ENCODE measurements around the gene TMEM81. TPM values are rescaled to one million over a fixed set of nuclear protein-coding genes. Genes with fewer than 3 reads are reported as not detected.

TMEM81 gene
- total RNA-seq, 1 donor from 2014 or later = 3.3 TPM

DNA sequence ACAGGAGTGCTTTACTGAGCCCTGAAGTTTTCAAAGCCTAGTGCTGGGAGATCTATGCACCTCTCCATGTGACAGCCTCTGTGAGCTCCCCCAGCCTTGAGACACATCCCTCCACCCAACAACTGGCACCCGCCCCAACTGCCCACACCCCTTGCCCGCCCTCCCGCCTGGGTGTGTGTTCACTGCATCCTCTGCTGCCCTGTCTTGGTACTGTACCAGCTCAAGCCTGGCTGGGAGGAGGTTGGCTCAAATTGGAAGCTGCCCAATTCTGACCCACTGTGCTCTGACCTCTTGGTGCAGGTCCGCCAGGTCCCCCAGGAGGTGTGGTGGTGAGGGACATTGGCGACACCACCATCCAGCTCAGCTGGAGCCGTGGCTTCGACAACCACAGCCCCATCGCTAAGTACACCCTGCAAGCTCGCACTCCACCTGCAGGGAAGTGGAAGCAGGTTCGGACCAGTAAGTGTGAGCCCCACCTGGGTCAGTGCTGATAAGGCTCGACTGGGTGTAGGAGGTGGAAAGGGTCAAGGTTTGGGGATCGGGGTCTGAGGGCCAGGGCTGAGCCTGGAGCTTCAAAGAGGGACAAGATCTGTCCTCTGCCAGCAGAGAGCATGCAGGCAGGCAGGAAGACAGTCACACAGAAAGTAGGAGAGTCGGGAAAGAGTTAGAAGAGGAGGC, 18.0 kb downstream of the TMEM81 start:
- H3K27ac ChIP-seq = no peak overlapping the region
- peaks cover 19% of the 10 kb centered on the region for H3K4me1 Mint-ChIP-seq
- no peak for TF ChIP-seq EZH2phosphoT487 (IDR thresholded peaks at IDR 0.05)
- TF ChIP-seq, protein P1, sequence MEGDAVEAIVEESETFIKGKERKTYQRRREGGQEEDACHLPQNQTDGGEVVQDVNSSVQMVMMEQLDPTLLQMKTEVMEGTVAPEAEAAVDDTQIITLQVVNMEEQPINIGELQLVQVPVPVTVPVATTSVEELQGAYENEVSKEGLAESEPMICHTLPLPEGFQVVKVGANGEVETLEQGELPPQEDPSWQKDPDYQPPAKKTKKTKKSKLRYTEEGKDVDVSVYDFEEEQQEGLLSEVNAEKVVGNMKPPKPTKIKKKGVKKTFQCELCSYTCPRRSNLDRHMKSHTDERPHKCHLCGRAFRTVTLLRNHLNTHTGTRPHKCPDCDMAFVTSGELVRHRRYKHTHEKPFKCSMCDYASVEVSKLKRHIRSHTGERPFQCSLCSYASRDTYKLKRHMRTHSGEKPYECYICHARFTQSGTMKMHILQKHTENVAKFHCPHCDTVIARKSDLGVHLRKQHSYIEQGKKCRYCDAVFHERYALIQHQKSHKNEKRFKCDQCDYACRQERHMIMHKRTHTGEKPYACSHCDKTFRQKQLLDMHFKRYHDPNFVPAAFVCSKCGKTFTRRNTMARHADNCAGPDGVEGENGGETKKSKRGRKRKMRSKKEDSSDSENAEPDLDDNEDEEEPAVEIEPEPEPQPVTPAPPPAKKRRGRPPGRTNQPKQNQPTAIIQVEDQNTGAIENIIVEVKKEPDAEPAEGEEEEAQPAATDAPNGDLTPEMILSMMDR (IDR thresholded peaks at IDR 0.05) = peak; percentile 51
- TF ChIP-seq EZH2 (IDR thresholded peaks at IDR 0.05) = no peak
- H3K27me3 Mint-ChIP-seq (ENCODE audit: insufficient read depth, low read depth) = peaks cover 12% of the 10 kb centered on the region
- H3K4me2 ChIP-seq = no peak overlapping the region
- no peaks in the 10 kb centered on the region for H3F3A ChIP-seq (ENCODE audit: low read depth)
- H3K9ac ChIP-seq = no peak overlapping the region
- H4K20me1 ChIP-seq (ENCODE audit: low read depth) = no peaks in the 10 kb centered on the region
- peaks cover 3% of the 10 kb centered on the region for H3K4me1 ChIP-seq
- peak; percentile 49 for DNase-seq (ENCODE audit: low spot score)
- H3K27me3 ChIP-seq = no peaks in the 10 kb centered on the region
- H3K36me3 ChIP-seq = no peaks in the 10 kb centered on the region
- no peaks in the 10 kb centered on the region for H3K79me2 ChIP-seq (ENCODE audit: low read depth)
- no peaks in the 10 kb centered on the region for H3K36me3 Mint-ChIP-seq
- H3K4me3 Mint-ChIP-seq = no peak overlapping the region
- H2AFZ ChIP-seq (replicated peaks) = no peak overlapping the region
- no peaks in the 10 kb centered on the region for H3K9me3 Mint-ChIP-seq
- H3K4me3 ChIP-seq = no peak overlapping the region
- no peaks in the 10 kb centered on the region for H3K9me3 ChIP-seq (ENCODE audit: low read depth)
- H3K27ac Mint-ChIP-seq = no peak overlapping the region

- Histone ChIP-seq H3F3A (ENCODE audit: low read depth) (no peaks in the 10 kb centered on the region), H3K4me3 (no peak overlapping the region), H3K9me3 (ENCODE audit: low read depth) (no peaks in the 10 kb centered on the region), H2AFZ (replicated peaks) (no peak overlapping the region), H3K4me1 (peaks cover 3% of the 10 kb centered on the region), H4K20me1 (ENCODE audit: low read depth) (no peaks in the 10 kb centered on the region), H3K4me2 (no peak overlapping the region), H3K27ac (no peak overlapping the region), H3K9ac (no peak overlapping the region), H3K79me2 (ENCODE audit: low read depth) (no peaks in the 10 kb centered on the region), H3K27me3 (no peaks in the 10 kb centered on the region), H3K36me3 (no peaks in the 10 kb centered on the region)
- Mint-ChIP-seq H3K27ac (no peak overlapping the region), H3K27me3 (ENCODE audit: insufficient read depth, low read depth) (peaks cover 12% of the 10 kb centered on the region), H3K36me3 (no peaks in the 10 kb centered on the region), H3K9me3 (no peaks in the 10 kb centered on the region), H3K4me3 (no peak overlapping the region), H3K4me1 (peaks cover 16% of the 10 kb centered on the region)
- no peak for DNase-seq (ENCODE audit: low spot score)
- TF ChIP-seq EZH2phosphoT487 (IDR thresholded peaks at IDR 0.05) (no peak), EZH2 (IDR thresholded peaks at IDR 0.05) (no peak)
- TF ChIP-seq, protein P1 (IDR thresholded peaks at IDR 0.05) = no peak
These were observed 18.6 kb downstream of the TMEM81 start for GRCh38 chr1:205065666-205066065.

DNA sequence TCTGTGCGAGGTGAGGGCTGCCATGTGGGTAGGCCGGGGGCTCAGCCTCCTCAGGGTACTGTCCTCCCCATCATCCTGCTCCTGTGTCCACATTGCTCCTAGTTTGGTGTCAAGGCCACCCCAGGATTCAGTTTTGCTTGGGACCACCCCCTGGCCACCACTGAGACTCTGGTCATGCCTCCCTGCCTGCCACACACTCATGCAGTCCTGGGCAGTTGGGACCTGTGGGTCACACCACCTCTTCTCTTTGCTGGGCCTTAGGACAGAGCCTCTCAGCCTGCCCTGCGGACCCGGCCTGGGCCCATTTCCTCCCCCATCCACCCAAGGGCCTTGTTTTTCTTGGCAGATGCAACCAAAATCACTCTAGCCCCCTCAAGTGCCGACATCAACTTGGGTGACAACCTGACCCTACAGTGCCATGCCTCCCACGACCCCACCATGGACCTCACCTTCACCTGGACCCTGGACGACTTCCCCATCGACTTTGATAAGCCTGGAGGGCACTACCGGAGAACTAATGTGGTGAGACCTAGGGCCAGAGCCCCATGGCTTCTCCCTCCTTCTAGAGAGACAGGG, 19.4 kb downstream of the TMEM81 start:
- Histone ChIP-seq H3K79me2 (ENCODE audit: low read depth) (no peaks in the 10 kb centered on the region), H3K4me3 (no peak overlapping the region), H3K36me3 (no peaks in the 10 kb centered on the region), H3K9ac (no peak overlapping the region), H3K27me3 (no peaks in the 10 kb centered on the region), H3K4me2 (no peak overlapping the region), H3K27ac (no peak overlapping the region), H3K9me3 (ENCODE audit: low read depth) (no peaks in the 10 kb centered on the region), H3F3A (ENCODE audit: low read depth) (no peaks in the 10 kb centered on the region), H4K20me1 (ENCODE audit: low read depth) (no peaks in the 10 kb centered on the region), H2AFZ (replicated peaks) (no peak overlapping the region), H3K4me1 (peaks cover 3% of the 10 kb centered on the region)
- Mint-ChIP-seq H3K27ac (peak overlapping the region; percentile 65), H3K4me1 (peaks cover 20% of the 10 kb centered on the region), H3K4me3 (no peak overlapping the region), H3K9me3 (no peaks in the 10 kb centered on the region), H3K36me3 (no peaks in the 10 kb centered on the region), H3K27me3 (ENCODE audit: insufficient read depth, low read depth) (peaks cover 12% of the 10 kb centered on the region)
- DNase-seq (ENCODE audit: low spot score) = no peak
- TF ChIP-seq EZH2phosphoT487 (IDR thresholded peaks at IDR 0.05) (no peak), EZH2 (IDR thresholded peaks at IDR 0.05) (no peak)
- TF ChIP-seq, protein P1 (IDR thresholded peaks at IDR 0.05) = no peak

All from neural progenitor cell (in vitro differentiated cells).